SK-MEL-5 (cell line): Measurements from ENCODE around the gene ADAMTS13. TPM values are rescaled to one million over a fixed set of nuclear protein-coding genes. Genes with fewer than 3 reads are reported as not detected.

Source experiments
- DNase-seq: peaks from one replicate; pipeline ENCODE4 v3.0.0-alpha.2; 2016; ENCODE audit warnings: low read depth, low spot score
- in situ Hi-C: cut with HindIII; loops from 2 replicates; pipeline ENCODE4 v1.10.0; 2016; ENCODE audit warnings: low sequenced_read_pairs, high pct_unique_total_duplicates, low pct_unique_long_range_greater_than_20kb
- total RNA-seq: library from RNA; depleted of rRNA; stranded (reverse); fragments of >200 nt; shearing (Covaris generic); gene quantifications from 2 replicates; pipeline ENCODE4 v1.2.3, GENCODE V29; 2014

ADAMTS13 gene
- total RNA-seq, 1 experiment from 2014 or later: 1.7 TPM

DNA sequence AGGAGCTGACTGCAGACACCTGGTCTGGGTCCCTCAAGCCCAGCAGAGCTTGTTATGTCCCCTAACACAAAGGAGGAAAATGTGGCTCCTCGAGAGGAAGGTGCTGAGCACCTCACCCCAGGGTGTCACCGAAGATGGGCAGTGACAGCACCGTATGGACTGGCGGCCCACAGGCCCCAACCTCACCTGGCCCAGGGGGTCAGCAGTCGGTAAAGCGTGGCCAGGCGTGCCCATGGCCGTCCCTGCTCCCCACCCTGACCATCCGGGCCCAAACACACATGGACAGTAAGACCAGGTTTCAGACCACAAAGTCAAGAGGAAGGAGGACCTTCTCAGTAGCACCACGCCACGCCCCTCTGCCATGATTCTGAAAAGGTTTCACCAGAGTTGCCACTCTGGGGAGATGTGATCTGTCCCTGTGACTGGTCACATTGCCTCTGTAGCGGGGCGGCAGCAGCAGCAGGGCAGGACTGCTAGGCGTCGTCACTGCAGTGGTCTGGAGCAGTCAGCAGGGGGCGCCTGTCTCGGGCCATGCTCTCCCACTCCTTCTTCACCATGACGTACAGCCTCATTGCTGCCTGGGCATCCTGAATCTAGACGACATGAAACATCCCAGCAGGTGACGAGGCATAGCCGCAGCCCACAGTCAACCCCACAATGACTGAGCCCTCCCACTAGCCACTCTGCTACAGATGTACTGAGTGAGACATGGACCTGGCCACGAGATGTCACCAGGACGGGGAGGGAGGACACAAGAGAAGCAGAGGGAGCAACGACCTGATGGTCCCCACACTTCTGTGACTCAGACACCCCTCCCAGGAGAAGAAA lies 15.5 kb upstream of the ADAMTS13 start:
- in situ Hi-C loops: no loop called here
- DNase-seq: peak; percentile 85

DNA sequence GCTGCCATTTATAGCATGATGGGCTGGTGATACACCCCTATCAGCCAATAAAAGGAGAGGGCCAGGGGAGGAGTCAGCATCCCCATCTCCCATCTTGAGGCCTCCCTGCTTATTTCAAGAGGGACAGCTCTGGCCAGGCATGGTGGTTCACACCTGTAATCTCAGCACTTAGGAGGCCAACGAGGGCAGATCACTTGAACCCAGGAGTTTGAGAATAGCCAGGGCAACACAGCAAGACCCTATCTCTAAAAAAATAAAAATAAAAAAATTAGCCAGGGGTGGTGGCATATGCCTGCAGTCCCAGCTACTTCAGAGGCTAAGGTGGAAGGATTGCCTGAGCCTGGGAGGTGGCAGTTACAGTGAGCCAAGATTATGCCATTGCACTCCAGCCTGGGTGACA lies 14.1 kb upstream of the ADAMTS13 start:
- DNase-seq: no peak
- in situ Hi-C loops: no loop called here

DNA sequence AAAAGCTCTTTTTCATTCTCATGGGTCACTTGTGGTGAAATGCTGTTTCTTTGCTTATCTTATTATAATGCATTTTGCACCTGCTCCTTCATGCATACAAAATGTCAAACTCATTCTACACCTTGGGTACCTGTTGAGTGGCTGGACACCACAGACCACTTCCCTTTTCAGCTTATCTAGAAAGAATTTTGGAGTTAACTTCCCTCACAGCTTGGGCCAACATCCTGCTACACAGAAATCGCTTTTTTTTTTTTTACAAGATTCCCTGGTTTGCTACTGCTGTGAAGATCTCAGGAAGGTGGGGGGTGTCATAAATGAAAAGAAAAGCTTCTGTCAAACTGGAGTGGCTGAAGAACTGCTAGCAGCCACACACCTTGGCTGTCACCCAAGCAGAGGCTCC lies 7.0 kb upstream of the ADAMTS13 start:
- DNase-seq: no peak
- in situ Hi-C loops: no loop called here

DNA sequence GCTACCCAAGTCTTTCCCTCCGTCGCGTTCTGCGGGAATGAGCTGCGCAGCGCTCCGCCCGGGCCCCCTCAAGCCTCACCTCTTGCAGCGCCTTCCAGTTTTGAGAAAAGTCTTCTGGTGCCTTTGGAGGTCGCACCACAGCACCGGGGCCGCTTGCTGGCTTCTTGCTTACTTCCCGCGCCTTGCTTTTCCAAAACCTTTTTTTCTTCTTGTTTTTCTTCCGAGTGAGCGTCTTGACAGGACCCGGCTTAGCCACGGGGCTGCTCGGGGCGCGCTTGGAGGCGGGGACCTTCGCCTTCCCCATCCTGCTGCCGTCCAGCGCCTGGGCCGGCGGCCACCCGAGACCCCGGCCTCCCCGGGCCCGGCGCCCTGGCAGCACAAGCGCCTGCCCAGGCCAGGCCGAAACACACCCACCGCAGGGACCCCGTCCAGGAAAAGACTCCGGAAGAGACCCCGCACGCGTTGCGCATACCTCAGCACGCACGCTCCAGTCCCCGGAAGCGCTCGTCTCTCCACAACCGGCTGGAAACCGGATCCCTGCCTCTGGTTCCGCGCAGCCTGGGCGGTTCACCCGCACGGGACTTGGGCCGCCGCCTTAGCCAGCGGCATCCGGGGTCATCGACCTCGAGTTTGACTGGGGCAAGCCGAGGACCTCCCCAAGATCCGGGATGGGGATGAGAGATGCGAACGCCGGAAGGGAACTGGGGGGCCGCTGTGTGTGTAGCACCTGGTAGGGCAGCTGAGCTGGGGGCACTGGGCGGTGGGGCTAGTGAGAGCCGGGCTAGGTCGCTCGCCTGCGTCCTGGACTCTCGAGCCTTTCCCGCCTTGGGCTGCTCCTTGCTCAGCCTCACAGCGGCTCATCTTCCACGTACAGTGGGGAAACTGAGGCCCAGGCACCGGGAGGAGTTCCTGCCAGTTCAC lies 4.4 kb upstream of the ADAMTS13 start, which contains the start of gene REXO4:
TSS of gene REXO4 (minus strand) at position 470 of the 921 bp plus-strand sequence. CDS start at position 304, 166 bp downstream.
- DNase-seq: peak; percentile 84
- in situ Hi-C loops: no loop called here

DNA sequence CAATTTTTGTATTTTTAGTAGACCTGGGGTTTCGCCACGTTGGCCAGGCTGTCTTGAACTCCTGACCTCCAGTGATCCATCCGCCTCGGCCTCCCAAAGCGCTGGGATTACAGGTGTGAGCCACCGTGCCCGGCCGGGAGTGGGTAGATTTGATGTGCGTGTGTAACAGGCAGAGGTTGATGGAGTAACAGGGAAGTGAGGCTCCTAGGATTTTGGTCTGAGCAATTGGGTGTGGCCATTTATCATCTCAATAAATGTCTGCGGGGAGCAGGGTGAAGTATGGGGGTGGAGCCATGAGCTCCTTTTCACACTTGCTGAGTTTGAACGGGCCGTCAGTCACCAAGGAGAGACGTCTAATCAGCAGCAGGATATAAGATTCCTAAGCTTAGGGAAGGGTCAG lies 3.2 kb upstream of the ADAMTS13 start:
- DNase-seq: no peak
- in situ Hi-C loops: no loop called here

DNA sequence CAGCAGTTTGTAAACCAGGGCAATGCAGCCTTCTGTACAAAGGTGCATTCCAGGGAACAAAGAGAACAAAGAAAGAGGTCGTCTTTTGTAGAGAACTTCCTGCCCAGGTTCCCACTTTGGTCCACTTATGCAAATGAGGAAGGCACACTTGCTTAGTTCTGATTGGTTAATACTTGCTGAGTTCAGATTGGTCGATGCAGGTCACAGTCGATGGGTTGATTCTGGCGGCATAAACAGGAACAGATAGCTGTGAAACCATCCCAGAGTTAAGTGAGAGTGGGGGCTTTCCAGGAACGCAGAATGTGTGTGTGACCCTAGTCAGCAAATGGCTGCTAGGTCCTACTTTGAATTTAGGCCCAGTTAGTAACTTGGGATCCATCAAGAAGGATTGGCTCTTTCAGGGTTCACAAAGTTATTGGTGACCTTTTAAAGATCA lies 1.8 kb upstream of the ADAMTS13 start:
- in situ Hi-C loops: no loop called here
- peak; percentile 44 for DNase-seq

DNA sequence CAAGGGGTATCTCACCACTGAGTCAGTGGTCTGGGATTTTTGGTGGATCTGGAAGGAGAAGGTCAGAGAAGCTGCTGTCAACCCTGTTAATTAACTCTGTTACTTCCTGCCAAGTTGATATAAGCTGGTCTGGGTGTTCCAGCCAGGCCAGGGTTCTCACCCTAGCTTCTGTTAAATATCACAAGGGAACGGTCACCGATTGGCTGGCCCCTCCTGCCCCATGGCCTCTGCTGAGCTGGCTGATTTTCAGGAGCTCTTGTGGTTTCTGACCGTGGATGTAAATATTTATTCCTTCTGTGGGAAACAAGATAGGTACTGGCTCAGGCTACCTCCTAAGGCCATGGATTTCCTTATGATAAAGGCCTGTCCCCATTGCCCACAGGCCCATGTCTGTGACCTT lies 1.0 kb downstream of the ADAMTS13 start:
- no peak for DNase-seq
- in situ Hi-C loops: no loop called here

DNA sequence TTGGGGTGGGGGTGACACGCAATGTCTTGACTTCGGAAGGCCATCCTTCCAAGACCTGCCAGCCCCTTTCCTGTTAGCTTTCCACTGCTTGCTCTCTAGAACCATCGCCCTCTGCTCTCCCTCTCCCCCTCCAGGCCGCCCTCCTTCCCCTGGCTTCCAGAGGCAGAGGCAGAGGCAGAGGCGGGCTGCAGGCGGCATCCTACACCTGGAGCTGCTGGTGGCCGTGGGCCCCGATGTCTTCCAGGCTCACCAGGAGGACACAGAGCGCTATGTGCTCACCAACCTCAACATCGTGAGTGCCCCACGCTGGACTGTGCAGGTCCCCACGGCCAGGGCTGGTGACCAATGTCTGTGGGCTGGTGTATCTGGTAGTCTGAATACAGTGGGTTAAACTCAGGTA lies 2.0 kb downstream of the ADAMTS13 start:
- DNase-seq: no peak
- in situ Hi-C loops: no loop called here

DNA sequence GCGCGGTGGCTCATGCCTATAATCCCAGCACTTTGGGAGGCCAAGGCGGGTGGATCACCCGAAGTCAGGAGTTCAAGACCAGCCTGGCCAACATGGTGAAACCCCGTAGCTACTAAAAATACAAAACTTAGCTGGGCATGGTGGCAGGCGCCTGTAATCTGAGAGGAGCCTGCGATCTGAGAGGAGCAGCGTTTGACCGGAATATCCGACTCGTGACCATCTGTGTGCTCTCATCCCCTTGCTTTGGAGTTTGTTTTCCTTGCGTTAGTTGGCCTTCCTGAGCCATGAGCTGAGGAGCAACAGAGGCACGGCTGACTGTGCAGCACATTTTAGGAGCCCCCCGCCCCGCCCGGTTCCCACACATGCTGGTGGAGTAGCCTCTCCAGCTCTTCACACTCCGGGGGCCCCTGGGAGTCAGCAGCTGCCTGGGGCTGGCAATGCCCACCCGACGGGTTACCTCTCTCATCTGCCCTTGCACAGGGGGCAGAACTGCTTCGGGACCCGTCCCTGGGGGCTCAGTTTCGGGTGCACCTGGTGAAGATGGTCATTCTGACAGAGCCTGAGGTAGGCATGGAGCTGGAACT lies 3.0 kb downstream of the ADAMTS13 start:
- no peak for DNase-seq
- in situ Hi-C loops: no loop called here

DNA sequence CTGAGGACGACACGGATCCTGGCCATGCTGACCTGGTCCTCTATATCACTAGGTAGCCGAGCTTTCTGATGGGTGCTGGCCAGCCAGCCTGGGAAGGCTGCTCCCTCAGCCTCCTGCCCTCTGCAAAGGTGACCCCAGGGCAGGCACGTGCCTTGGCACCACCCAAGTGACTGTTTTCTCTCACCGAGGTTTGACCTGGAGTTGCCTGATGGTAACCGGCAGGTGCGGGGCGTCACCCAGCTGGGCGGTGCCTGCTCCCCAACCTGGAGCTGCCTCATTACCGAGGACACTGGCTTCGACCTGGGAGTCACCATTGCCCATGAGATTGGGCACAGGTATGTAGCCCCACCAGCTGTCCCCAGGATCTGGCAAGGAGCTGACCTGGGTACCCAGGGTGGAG lies 3.8 kb downstream of the ADAMTS13 start:
- in situ Hi-C loops: no loop called here
- DNase-seq: no peak

DNA sequence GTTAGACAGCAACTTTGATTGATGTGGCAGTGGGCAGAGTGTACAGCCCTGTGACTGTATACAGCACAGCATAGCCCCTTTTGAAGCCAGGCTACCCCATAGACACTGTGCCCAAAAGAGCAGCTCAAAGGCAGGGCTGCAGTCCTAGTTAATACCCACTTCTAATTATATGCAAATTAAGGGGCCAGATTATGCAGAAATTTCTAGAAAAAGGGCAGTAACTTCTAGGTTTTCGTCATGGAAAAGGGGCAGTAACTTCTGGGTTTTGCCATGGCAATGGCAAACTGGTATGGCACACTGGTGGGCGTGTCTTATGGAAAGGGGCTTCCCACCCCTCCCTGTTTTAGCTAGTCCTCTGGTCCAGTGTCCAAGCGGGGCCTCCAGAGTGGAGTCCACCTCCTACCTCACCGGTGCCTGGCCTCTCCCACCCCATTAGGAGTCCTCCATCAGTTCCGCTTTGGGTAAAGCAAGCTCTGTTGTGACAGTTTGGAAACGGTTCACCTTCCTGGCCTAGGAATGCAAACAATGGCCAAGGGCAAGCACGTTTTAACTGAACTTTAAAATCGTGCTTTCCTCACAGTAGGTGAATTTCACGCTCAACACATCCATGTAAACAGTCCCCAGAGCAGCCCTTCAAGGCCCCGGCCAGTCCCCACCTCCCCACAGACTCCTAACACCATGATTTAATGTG lies 5.6 kb downstream of the ADAMTS13 start:
- in situ Hi-C loops: no loop called here
- DNase-seq: no peak

DNA sequence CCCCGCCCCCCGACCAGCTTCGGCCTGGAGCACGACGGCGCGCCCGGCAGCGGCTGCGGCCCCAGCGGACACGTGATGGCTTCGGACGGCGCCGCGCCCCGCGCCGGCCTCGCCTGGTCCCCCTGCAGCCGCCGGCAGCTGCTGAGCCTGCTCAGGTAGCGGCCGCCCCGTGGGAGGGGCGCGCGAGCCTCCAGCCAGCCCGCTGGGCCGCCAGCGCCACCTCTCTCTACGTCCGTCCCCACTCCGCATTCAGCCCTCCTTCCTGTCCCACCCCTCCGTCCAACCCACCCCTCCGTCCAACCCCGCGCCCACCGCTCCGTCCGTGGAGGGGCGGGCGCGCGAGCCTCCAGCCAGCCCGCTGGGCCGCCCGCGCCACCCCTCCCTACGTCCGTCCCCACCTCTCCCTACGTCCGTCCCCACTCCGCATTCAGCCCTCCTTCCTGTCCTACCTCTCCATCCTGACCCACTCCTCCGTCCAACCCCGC lies 6.5 kb downstream of the ADAMTS13 start:
- no peak for DNase-seq
- in situ Hi-C loops: no loop called here

DNA sequence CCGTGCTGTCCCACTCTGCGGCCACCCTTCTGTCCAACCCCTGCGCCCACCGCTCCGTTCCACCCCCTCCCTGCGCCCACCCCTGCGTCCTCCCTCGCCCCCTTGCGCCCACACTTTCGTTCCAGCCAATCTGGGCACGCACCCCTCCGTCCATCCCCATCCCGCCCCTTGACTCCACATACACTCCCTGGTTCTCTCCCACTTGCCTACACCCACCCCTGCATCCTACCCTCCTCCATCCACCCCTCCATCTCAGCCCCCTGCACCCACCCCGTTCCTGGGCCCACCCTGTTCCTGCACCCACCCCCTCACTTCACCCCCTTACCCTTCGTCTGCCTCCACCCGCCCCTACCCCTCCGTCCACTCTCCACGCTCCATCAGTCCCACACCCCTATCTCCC lies 7.0 kb downstream of the ADAMTS13 start:
- in situ Hi-C loops: no loop called here
- DNase-seq: no peak

DNA sequence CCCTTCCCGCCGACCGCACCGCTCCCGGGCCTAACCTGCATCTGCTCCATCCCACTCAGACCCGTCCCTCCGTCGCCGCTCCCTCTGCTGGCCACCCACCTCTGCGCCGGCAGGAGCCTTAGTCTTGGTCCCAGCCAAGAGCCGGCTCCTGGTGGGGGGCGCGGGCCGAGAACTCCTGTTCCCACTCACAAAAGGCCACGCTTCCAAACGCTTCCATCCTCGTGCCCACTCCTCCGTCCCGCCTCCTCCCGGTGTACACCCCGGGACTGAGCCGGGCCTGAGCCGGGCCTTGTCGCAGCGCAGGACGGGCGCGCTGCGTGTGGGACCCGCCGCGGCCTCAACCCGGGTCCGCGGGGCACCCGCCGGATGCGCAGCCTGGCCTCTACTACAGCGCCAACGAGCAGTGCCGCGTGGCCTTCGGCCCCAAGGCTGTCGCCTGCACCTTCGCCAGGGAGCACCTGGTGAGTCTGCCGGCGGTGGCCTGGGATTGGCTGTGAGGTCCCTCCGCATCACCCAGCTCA lies 7.5 kb downstream of the ADAMTS13 start:
- no peak for DNase-seq
- in situ Hi-C loops: no loop called here

DNA sequence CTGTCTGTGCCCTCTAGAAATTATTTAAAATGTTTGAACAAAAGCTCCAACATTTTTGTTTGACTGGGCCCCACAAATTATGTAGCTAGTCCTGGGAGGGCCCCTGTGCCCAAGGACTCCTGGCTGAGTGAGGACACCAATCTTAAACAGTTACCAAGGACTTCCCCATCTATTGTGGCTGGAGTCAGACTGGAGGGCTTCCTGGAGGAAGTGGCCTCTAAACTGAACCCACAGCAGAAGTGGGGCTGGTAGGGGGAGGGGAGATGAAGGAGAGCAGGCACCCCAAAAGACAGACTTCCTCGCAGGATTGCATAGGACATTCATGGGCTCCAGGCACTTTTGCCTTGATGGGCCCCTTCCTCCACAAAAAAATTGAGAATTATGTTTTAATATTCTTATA lies 8.1 kb downstream of the ADAMTS13 start:
- no peak for DNase-seq
- in situ Hi-C loops: no loop called here

DNA sequence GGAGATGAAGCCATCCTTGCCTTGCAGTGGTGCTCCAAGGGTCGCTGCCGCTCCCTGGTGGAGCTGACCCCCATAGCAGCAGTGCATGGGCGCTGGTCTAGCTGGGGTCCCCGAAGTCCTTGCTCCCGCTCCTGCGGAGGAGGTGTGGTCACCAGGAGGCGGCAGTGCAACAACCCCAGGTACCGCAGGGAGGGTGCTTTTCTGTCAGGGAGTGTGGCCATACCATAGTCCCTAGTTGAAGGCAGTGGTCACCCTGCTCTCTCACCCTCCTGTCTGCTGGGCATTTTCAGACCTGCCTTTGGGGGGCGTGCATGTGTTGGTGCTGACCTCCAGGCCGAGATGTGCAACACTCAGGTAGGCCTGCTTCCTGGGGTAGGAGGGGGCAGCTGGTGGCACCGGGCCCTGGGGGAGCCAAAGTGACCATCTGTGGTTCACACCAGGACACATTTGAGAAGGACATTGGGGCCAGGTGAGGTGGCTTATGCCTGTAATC lies 11.2 kb downstream of the ADAMTS13 start:
- DNase-seq: no peak
- in situ Hi-C loops: no loop called here

DNA sequence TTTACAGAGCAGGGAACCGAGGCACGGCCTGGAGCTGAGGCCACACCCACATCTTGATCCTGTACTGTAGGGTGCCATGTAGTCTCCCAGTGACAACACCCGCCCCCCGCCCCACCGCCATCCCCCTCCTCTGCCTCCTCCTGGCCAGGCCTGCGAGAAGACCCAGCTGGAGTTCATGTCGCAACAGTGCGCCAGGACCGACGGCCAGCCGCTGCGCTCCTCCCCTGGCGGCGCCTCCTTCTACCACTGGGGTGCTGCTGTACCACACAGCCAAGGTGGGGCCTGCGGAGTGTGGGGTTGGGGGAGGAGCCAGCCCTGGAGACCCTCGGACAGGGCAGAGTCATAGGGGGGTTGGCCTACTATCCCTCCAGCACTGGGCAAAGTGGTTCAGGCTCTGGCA lies 14.5 kb downstream of the ADAMTS13 start:
- DNase-seq: no peak
- in situ Hi-C loops: no loop called here
